Fibroblast of gingiva (primary cell): ENCODE data around the gene SLC33A1.
"Not testable (repeated sequence)": the region's sequence is repeated elsewhere in the genome, so short reads cannot be mapped to it uniquely, and the experiment has no call there.

Source experiments
- DNase-seq: peaks from one replicate; pipeline ENCODE4 v3.0.0-alpha.2; 2011; ENCODE audit warnings: low read depth

SLC33A1 gene

DNA sequence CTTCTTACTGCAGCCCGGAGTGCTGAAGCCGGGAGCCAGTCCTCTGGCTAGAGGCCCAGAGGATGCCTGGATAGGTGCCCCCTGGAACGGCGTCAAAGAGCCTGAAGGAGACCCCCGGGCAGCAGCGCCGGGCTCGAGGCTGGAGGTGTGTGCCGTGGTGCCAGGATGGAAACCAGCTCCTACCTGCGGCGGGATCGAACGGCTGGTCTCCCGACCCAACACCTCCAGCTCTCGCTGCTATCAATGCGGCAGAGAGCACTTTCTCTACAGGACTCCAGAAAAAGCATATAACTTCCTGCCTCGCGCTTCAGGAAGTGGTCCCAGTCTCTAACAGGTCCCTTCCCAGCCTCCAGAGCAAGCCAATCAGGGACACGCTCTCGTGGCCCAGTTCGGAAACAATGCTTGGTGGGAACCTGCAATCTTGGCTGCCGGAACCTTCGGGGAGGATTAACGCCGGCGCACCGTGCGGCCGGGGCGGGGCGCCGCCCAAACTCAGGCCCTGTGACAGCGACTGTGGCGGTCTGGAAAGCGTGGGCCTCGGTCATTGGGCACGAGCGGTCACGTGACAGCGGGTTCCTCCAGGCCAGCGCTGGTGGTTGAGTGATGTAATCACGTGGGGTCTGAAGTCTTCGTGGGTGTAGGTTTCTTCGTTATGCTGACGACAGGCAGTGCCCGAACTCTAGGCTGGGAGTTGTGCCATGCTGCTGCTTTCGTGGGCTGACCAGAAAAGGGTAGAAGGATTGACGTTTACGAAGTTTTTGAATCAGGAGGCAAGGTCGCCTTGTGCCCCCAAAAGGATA is at the start of gene SLC33A1:
Gene SLC33A1, minus strand, starts transcription at position 287 of the 800 bp plus-strand sequence. CDS start 430 bp downstream, outside the sequence.
- peak; percentile 100 for DNase-seq

DNA sequence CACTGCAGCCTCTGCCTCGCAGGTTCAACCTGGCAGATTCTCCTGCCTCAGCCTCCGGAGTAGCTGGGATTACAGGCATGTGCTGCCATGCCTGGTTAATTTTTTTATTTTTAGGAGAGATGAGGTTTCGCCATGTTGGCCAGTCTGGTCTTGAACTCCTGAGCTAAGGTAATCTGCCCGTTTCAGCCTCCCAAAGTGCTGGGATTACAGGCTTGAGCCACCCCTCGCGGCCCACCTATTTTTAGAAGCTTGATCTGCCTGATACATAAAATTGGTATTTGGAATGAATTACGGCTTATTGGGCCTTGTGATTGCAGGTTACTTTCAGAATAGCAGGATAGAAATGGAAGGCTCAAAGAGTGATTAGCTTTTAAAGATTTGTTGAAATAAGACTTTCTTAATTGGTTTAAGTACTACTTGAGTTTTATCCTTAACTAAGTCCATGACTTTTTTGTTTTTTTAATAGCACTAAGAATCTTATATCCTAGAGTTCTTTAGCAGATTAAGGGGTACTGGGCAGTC is 41.2 kb upstream of the SLC33A1 start:
- DNase-seq: no peak

DNA sequence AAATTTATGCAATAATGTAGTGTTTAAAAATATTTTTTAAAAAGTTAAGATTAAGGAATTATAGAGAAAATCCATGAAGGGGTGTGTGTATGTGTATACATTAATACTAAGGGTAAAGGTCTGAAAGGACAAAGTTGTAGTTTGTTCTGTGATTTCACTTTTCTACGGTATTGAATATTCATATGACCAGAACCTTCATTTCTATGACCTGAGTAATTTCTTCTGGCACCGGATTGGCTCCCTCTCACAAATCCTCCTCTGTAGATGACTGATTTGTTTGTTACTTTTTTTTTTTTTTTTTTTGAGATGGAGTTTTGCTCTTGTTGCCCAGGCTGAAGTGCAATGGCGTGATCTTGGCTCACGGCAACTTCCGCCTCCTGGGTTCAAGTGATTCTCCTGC is 37.1 kb upstream of the SLC33A1 start:
- no peak for DNase-seq

DNA sequence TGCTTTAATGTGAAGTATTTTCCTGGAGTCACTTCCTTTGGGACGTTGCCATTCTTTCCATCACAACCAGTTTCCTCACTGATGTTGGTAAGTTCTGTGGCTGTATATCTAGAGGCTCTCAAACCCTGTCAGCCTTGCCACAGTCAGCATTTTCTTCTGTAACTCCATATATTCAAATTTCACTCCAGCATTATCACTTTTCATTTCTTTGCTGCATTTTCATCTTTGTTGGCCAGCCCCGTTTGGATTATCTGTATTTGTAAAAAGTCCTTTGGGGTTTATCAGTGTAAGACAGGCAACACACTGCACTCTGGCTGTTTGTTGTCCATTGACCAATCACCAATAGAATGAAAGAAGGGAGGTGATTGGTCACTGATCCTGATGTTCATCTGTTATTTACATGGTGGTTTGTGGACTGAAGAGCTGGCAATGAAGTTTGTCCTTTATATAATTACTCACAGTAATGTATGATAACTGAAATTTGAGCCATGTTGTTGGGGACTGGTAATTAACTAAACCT is 36.5 kb upstream of the SLC33A1 start:
- DNase-seq: peak; percentile 57

DNA sequence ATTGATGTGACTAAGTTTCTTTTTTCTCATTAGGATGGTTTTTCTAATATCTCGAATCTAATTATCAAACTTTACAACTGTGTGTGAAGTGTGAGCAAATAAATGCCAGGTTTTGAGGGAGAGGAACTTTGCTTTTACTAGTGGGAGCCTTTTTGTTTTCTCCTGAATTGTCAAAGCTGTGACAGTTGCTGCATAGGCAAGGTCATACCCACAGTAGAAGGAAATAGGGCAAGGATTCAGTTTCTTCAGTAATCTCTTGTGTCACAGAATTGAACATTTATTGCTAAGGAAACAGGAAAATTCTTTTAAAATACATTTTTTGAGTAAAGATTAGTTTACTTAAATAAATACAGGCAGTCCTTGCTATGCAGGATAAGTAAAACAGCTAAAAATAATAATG is 35.7 kb upstream of the SLC33A1 start:
- DNase-seq: no peak

DNA sequence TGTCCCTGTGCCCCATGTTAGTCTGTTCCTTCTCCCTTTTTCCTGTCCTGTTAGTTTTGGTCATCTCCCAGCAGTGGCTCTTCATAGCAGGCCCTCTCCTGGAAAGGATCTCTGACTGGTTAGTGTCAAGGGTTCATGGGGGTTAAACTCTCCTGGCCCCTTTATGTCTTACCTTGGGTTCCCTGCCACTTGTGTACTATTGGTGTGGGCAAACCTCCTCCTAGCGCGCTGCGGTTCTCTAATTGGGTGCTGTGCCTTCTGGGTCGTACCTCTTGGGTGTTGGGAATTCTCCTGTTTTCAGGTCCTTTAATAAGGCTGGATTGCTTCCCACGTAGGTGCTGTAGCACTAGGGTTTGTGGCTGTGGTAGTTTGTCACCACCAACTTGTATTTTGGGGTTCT is 35.0 kb upstream of the SLC33A1 start:
- DNase-seq: no peak

DNA sequence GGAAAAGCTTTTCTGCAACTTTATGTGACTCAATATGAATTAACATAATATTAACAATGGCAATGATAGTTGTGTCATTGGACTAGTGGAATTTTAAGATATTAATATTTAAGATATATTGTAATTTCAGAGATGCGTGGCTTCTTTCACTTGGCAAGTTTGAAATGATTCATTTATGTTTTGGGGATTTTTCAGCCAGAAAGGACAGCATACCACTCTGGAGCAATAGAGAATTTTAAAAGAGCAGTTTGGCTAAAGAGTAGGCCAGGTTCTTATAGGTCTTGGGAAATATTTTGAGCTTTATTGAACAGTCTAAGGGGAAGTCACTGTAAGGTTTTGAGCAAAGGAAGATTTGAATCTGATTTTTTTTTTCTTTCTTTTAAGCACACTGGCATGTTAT is 32.7 kb upstream of the SLC33A1 start:
- DNase-seq: no peak

DNA sequence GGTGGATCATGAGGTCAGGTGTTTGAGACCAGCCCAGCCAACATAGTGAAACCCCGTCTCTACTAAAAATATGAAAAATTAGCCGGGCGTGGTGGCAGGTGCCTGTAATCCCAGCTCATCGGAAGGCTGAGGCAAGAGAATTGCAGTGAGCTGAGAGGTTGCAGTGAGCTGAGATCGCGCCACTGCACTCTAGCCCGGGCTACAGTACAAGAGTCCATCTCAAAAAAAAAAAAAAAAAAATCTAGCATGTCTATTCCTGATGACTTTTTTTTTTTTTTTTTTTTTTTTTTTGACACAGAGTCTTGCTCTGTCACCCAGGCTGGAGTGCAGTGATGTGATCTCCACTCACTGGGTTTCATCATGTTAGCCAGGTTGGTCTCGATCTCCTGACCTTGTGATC is 32.1 kb upstream of the SLC33A1 start:
- not testable (repeated sequence) for DNase-seq

DNA sequence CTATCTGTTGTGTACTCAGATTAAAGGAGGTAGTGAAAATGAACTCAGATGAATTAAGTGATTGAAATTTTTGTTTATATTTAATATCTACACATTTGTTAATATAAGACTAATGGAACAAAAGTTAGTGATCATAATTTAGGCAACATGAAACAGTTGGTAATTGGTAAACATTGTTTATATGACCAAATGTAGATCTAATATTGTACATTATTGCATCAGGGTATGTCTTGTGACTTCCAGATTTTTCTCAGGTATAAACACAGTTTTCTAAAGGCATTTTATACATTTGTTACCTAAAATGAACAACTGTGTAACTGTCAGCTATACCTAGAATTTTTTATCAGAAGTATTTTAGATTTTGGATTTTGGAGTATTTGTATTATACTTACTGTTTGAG is 31.1 kb upstream of the SLC33A1 start:
- no peak for DNase-seq

DNA sequence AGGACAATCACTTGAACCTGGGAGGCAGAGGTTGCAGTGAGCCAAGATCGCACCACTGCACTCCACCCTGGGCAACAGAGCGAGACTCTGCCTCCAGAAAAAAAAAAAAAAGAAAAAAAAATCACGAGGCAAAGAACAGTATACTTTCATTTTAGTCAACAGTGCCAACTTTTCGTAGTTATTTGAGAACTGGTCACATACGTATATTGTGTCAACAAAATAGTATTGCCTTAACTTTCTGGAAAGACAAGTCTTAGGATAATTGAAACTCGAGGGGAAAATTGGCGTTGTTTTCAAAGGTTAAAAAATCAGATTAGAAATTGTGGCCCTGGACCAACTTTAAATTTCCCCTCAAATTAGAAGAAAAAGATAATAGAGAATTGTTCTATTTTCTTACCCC is 30.1 kb upstream of the SLC33A1 start:
- DNase-seq: no peak

DNA sequence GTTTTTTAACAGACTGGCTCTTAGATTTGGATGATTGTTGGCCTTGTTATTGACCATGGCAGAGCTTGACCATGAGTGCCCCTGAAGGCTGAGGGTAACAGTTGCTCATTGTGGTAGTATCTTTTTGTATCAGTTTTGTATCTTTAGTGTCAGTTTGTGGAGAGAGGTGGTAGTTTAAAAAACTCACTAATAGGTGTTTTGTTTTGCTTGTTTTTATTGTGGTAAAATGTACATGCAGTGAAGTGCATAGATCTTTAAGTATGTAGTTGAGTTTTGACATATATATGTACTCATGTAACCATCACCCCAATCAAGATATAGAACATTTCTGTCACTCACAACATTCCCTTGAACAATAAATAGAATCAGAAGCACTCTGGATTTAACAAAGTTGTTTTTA is 26.1 kb upstream of the SLC33A1 start:
- no peak for DNase-seq

DNA sequence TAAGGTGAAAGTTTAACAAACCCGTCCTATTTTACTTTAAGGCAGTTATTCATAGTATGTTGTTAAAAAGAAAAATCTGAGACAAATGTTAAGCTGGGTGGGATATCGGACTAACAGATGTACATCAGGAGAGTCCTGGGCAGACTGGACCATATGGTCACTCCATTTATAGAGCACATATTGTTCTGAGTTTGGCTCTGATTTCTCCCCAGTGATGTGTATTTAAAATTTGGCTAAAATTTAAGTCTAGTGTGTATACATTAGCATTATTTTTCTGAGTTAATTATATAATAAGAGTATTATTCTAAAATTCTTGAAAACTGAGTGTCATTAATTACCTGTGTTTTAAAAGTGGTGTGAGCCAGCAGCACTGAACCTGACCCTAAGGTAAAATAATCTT is 22.3 kb upstream of the SLC33A1 start:
- no peak for DNase-seq

DNA sequence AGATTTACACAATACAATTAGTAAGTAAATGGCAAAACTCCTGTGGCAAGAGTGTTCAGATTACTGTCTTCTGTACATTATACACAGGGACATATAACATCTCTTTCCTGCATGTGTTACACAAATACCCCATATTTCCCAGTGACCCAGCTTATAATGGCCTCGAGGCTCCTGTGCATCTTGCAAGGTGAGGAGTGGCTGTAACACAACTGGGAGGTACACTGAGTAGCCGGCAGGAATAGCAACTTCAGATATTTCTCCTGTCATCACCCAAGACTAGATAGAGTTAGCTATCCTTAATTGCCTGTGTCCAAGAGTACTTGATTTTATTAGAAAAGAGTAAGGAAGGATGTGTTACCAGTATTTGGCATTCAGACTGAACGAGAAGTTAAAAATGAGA is 21.8 kb upstream of the SLC33A1 start:
- DNase-seq: no peak

DNA sequence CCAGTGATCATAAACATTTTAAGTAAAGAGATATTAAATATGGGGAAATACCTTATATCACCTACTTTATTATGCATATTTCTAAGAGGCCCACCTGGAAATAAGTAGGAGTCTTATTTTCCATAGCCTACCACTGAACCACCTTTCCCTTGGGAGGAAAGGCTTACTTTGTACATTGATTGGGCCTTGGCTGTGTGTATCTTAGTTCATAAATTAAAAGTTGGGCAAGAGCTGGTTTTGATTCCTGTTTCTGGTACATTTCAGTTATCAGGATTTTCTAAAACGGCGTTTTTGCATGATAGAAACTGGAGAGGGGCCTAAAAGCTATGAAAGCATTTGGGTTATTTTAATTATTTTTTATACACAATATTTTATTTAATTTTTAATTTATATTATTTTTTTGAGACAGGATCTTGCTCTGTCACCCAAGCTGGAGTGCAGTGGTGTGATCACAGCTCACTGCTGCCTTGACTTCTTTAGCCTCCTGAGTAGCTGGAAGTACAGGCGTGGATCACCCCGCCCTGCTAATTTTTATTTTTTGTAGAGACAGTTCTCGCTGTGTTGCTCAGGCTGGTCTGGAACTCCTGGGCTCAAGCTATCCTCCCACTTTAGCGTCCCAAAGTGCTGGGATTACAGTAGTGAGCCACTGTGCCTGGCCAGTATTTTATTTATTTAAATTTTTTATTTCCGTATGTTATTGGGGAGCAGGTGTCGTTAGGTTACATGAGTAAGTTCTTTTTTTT is 18.8 kb upstream of the SLC33A1 start:
- DNase-seq: no peak

DNA sequence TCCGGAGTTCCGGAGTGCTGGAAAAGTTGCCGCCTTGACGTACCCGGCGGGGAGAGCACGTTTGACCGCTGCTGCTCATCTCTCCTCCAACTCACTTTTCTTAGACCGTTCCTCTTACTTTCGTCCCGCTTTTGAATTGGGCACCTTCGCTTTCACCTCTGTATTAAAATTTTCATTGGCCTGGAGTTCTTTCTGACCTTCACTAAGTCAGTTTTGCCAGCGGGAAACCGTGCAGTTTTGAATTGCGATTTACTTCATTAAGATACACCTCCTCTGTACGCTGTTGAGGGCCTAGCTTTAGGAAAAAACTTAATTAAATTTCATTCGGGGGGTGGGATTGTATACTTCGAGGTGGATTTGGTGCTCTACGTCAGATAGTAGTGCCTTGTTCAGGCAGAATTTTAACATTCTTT is 17.5 kb upstream of the SLC33A1 start:
- no peak for DNase-seq

DNA sequence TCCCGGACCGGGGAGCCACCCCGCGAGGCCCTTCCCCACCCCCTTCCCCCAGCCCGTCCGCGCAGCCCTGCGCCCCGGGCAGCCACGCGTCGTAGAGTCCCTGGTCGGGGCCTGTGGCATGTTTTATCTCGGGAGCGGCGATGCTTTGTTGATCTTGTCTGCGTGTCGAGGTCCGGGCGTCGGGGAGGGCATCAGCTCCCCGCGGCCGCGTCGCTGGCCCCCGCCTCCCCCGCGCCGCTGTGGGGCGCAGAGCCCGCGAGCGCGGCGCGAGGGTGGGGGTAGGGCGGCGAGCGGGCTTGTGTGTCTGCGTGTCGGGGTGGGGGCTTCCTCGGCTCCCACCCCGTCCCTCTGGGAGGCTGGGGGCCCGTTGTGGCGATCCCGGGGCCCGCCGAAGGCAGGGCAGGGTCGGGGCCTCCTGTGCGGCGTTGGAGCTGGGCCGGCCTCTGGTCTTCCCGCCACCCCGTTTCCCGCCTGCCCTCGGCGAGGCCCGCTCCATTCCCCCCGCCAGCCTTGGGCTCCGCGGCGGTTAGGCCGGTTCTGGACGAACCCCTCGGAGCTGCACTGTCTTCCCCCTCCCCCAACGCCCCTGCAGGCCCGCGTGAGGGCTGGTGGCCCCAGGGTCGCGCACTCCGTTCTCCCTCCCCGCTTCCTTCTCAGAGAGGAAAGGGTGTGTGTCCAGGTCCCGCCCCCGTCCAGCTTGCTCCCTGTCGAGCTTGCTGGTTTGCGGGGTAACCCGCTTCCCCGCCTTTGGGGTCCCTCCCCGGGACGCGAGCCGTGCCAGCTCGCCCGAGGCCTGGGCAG is 16.9 kb upstream of the SLC33A1 start:
- DNase-seq: peak; percentile 49

DNA sequence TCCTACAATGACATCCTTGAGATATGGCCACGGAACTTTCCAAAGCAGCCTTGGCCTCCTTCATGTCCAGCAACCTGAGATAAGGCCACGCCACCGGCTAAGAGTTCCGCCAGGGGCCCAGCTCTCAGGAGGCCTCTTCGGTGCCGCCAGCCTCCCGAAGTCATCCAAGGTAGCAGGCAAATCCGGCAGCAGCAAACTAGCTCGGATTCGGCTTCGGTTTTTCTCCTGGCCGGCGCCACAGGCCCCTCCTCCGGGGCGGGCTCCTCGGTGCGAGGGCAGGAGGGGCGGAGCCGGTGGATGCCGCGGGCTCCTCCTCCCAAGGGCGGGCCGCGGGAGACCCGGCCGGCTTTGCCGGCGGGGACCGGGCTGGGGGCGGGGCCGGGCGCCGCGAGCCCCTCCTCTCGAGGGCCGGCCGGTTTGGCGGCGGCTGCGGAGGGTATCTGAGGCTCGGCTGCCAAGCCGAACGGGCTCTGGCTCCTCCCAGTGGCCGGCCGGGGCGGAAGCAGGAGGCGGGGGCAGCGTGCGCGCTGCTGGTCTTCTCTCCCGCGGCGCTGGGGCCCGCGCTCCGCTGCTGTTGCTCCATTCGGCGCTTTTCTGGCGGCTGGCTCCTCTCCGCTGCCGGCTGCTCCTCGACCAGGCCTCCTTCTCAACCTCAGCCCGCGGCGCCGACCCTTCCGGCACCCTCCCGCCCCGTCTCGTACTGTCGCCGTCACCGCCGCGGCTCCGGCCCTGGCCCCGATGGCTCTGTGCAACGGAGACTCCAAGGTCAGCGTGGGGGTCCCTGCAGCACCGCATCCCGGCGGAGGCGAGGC is 16.1 kb upstream of the SLC33A1 start, which contains the start of gene GMPS:
Gene GMPS, plus strand, starts transcription at position 518 of the 812 bp plus-strand sequence. Its CDS starts 221 bp downstream, at position 739.
- peak; percentile 92 for DNase-seq

DNA sequence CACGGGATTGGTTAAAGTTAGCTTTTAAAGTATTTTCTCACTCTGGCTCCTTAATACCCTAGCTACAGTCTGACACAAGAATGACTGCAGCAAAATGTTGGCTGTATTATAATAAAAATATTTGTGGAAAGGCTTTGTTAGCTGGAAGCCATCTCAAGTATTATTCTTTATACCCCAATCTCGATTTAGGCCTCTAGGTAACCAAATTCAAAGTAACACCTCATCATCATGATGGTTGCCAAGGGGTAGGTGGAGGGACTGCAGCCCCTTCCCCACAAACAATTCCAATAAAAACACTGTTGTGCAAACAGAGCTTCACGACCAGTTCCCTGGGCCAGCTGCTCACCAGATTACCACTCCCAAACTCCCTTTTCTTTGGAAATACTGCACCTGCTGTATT is 15.5 kb upstream of the SLC33A1 start:
- no peak for DNase-seq

DNA sequence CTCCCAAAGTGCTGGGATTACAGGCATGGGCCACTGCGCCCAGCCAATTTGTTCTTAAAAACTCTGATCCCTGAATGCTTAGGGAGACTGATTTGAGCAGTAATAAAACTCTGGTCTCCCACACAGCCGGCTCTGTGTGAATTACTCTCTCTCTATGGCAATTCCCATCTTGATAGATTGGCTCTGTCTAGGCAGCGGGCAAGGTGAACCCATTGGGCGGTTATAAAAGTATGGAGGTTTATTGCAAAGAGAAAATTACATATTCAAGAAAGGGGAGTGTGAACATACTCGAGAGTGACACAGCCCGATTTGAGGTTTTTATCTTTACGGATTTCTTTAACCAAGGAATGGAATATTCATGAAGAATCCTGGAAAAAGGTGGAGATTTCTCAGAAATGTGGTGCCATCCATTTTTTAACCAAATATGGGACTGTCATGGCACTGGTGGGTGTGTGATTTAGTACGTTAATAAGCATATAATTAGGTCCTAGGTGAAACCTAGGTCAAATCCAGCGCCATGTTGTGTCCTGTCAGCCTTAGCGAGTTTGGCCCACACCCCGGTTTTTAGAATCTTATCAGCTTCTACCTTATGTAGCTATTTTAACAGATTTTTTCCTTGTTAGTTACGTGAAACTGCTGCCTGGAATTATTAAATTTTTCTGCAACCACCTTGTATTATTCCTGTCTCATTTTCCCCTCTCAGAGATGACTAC is 9.0 kb upstream of the SLC33A1 start:
- no peak for DNase-seq

DNA sequence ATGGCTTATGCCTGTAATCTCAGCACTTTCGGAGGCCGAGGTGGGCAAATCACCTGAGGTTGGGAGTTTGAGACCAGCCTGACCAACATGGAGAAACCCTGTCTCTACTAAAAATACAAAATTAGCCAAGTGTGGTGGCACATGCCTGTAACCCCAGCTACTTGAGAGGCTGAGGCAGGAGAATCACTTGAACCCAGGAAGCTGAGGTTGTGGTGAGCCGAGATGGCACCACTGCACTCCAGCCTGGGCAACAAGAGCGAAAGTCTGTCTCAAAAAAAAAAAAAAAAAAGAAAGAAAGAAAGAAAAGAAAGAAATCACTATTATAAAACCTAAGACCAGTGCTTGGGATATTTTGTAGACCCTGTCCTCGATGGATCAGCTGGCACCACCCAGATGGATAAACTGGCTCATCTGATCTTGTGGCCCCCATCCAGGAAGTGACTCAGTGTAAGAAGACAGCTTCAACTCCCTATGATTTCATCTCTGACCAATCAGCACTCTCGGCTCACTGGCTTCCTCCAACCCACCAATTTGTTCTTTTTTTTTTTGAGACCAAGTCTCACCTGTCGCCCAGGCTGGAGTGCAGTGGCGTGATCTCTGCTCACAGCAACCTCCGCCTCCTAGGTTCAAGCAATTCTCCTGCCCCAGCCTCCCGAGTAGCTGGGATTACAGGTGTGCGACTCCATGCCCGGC is 8.2 kb upstream of the SLC33A1 start:
- peak; percentile 37 for DNase-seq
